WERI-Rb-1 (cell line): Measurements from ENCODE around the gene KHNYN.

Source experiments
- DNase-seq: peaks from one replicate; pipeline ENCODE4 v3.0.0-alpha.2; 2020
- H3K27ac ChIP-seq: fragments of 250-450 bp; sonication (Bioruptor Pico); 2 replicates; pipeline ENCODE4 v1.5.1; 2020; ENCODE audit warnings: mild to moderate bottlenecking, moderate library complexity
- H3K27me3 ChIP-seq: fragments of 250-450 bp; sonication (Bioruptor Pico); 2 replicates; pipeline ENCODE4 v1.5.1; 2021; ENCODE audit warnings: mild to moderate bottlenecking, low read depth, moderate library complexity; ENCODE audit not compliant: insufficient read depth, severe bottlenecking
- H3K36me3 ChIP-seq: fragments of 250-450 bp; sonication (Bioruptor Pico); 2 replicates; pipeline ENCODE4 v1.5.1; 2020; ENCODE audit warnings: mild to moderate bottlenecking, moderate library complexity
- H3K4me3 ChIP-seq: 2 replicates; pipeline ENCODE4 v1.5.1; 2011; ENCODE audit warnings: low read depth, mild to moderate bottlenecking, control low read depth, low read length
- H3K9me3 ChIP-seq: fragments of 250-450 bp; sonication (Bioruptor Pico); 2 replicates; pipeline ENCODE4 v1.5.1; 2021; ENCODE audit warnings: mild to moderate bottlenecking, moderate library complexity; ENCODE audit not compliant: severe bottlenecking
- TF ChIP-seq, protein P1 (sequence below): IDR thresholded peaks from 2 replicates; pipeline ENCODE4 v1.5.1; 2011; ENCODE audit warnings: low read depth, mild to moderate bottlenecking, control low read depth, inconsistent platforms, low read length

Gene KHNYN

DNA sequence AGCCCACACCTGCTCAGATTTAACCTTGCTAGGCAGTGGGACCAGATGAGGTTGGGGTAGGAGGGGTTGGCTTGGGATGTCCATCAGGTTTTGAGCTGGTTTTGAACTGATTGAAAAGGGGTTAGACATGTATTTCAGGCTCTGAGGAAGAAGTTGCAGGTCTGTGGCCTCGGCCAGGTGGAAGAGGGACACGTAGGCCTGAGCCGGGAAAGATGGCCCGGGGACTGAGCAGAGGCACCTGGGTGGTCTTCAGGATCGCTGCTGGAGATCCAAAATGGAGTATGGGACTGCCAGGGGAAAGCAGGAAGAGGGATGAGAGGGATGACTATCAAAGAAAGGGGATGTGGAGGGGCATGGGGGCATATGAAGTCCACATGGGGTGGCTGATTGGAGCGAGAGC is 23.3 kb upstream of the KHNYN start:
- H3K9me3 ChIP-seq = no peaks in the 10 kb centered on the region
- DNase-seq = no peak
- H3K4me3 ChIP-seq = no peak overlapping the region
- no peaks in the 10 kb centered on the region for H3K27me3 ChIP-seq
- TF ChIP-seq, protein P1, sequence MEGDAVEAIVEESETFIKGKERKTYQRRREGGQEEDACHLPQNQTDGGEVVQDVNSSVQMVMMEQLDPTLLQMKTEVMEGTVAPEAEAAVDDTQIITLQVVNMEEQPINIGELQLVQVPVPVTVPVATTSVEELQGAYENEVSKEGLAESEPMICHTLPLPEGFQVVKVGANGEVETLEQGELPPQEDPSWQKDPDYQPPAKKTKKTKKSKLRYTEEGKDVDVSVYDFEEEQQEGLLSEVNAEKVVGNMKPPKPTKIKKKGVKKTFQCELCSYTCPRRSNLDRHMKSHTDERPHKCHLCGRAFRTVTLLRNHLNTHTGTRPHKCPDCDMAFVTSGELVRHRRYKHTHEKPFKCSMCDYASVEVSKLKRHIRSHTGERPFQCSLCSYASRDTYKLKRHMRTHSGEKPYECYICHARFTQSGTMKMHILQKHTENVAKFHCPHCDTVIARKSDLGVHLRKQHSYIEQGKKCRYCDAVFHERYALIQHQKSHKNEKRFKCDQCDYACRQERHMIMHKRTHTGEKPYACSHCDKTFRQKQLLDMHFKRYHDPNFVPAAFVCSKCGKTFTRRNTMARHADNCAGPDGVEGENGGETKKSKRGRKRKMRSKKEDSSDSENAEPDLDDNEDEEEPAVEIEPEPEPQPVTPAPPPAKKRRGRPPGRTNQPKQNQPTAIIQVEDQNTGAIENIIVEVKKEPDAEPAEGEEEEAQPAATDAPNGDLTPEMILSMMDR = no peak
- peaks cover 17% of the 10 kb centered on the region for H3K36me3 ChIP-seq
- H3K27ac ChIP-seq = no peak overlapping the region

DNA sequence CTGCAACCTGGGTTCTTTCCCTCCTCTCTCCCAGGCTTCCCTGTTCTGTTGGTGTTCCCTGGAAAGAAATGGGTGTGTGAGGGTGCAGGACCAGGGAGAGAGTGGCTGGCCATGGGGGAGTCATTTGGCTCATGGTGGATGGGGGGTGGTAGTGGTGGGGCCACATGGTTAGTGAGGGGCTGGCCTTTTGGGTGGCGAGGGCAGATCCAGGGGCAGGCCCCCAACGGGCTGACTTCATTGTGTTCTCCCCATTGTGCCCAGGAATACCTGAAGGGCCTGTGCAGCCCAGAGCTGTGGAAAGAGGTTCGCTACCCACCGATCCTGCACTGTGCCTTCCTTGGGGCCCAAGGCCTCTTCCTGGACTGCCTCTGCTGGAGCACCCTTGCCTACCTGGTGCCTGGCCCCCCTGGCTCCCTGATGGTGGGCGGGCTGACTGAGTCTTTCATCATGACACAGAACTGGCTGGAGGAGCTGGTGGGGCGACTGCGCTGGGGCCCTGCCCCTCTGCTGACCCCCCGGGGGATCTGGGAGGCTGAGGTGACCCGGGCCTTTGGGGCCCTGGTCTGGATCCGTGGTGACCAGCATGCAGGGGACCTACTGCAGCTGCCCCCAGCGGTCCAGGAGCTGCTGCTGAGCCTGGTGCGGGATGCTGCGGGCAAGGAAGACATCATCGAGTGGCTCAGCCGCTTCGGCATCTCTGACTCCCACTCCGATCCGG is 22.0 kb upstream of the KHNYN start:
- DNase-seq = no peak
- Histone ChIP-seq H3K27me3 (no peaks in the 10 kb centered on the region), H3K9me3 (no peaks in the 10 kb centered on the region), H3K4me3 (no peak overlapping the region), H3K36me3 (peaks cover 23% of the 10 kb centered on the region), H3K27ac (no peak overlapping the region)
- TF ChIP-seq, protein P1 = no peak

DNA sequence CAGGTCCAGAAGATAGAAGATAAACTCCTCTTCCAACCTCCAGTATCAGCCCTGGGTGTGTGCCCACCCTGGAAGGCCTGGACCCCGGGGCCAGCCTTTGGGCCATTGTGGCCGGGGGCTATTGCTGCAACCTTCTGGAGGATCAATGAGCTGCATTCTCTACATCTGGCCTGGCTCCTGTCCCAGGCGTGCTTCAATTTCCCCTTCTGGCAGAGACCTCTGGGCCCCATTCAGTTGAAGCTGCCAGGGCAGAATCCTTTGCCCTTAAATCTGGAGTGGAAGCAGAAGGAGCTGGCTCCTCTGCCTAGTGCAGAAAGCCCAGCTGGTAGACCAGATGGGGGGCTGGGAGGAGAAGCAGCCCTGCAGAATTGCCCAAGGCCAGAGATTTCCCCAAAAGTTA is 21.0 kb upstream of the KHNYN start:
- Histone ChIP-seq H3K36me3 (peaks cover 27% of the 10 kb centered on the region), H3K9me3 (no peaks in the 10 kb centered on the region), H3K27ac (no peak overlapping the region), H3K27me3 (no peaks in the 10 kb centered on the region), H3K4me3 (no peak overlapping the region)
- TF ChIP-seq, protein P1 = no peak
- no peak for DNase-seq

DNA sequence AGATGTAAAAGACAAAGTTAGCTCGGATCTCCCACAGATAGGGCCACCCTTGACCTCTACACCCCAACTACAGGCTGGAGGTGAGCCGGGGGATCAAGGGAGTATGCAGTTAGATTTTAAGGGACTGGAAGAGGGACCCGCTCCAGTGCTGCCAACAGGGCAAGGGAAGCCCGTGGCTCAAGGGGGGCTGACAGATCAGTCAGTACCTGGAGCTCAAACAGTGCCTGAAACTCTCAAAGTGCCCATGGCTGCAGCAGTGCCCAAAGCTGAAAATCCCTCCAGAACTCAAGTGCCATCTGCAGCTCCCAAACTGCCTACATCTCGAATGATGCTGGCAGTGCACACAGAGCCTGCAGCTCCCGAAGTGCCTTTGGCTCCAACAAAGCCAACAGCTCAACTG is 20.6 kb upstream of the KHNYN start:
- Histone ChIP-seq H3K27me3 (no peaks in the 10 kb centered on the region), H3K36me3 (peaks cover 30% of the 10 kb centered on the region), H3K4me3 (no peak overlapping the region), H3K9me3 (no peaks in the 10 kb centered on the region), H3K27ac (no peak overlapping the region)
- no peak for DNase-seq
- TF ChIP-seq, protein P1 = no peak

DNA sequence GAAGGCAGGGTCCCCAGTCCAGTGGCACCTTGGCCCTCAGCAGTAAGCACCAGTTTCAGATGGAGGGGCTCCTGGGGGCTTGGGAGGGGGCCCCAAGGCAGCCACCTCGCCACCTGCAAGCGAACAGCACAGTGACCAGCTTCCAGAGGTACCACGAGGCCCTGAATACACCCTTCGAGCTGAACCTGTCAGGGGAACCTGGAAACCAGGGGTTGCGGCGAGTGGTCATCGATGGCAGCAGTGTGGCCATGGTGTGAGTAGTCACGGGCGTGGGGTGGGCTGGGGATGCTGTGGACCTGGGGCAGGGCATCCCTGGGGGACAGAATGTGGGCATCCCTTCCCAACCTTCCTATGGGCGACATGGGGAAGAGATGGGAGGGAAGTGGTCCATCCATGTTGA is 19.8 kb upstream of the KHNYN start:
- no peak overlapping the region for H3K27ac ChIP-seq
- DNase-seq = no peak
- H3K4me3 ChIP-seq = no peak overlapping the region
- H3K9me3 ChIP-seq = no peaks in the 10 kb centered on the region
- TF ChIP-seq, protein P1 = no peak
- no peaks in the 10 kb centered on the region for H3K27me3 ChIP-seq
- H3K36me3 ChIP-seq = peaks cover 34% of the 10 kb centered on the region
